ENCODE results near the gene SPON1. TPM values are rescaled to one million over a fixed set of nuclear protein-coding genes. Genes with fewer than 3 reads are reported as not detected.

Gene SPON1
- total RNA-seq, 2 experiments from 2014 or later, result 2.1 to 2.2 TPM

DNA sequence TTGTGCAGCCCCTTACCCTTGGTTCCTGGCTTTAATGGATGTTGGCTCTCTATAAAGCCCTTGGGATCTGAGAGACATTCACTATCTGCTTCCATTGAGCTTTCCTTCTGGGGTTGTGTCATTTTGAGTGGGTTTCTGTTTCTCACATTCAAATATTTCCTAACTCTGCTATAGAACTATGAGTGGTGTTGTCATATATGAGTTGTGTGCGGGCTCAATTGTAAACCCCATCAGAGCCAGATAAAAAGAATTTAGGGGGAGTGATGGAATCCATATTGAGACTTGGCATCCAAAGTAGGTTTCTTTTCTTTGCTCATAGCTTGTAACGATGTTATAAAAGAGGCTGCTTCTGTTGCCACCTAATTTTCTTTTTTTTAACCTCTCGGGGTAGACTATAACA is 41.8 kb upstream of the SPON1 start:
- Histone ChIP-seq H3K27ac (ENCODE audit: low read depth in 1 of 2, low read length in 2 of 2) (no peak overlapping the region), H3K27me3 (ENCODE audit: control insufficient read depth in 1 of 2, insufficient read depth in 2 of 2, low read length in 2 of 2) (no peaks in the 10 kb centered on the region), H3K4me3 (ENCODE audit: low read length) (no peak overlapping the region), H3K9me3 (ENCODE audit: control insufficient read depth in 1 of 2, insufficient read depth in 1 of 2, low read length in 2 of 2) (no peaks in the 10 kb centered on the region), H3K4me1 (ENCODE audit: insufficient read depth, low read length) (peaks cover 39% of the 10 kb centered on the region), H3K36me3 (ENCODE audit: insufficient read depth, low read length) (no peaks in the 10 kb centered on the region)
- DNase-seq (no peak), ATAC-seq (ENCODE audit: poor library complexity) (no peak)
- no peaks in the 10 kb centered on the region for H3K9me3 Mint-ChIP-seq
- H3K4me1 Mint-ChIP-seq (ENCODE audit: low read depth), result peaks cover 67% of the 10 kb centered on the region
- no peaks in the 10 kb centered on the region for H3K36me3 Mint-ChIP-seq (ENCODE audit: low read depth)
- peak overlapping the region; percentile 39 for H3K27ac Mint-ChIP-seq
- no peak for TF ChIP-seq CTCF (IDR thresholded peaks at IDR 0.05)
- H3K27me3 Mint-ChIP-seq, result no peaks in the 10 kb centered on the region
- ChIA-PET POLR2A (interaction anchor here (0.6 to 1.0 kb wide), 2 partner anchors 27 to 52 kb away, joined by 3 to 4 read pairs; no protein-coding TSS in a partner anchor), CTCF (interaction anchor here (1.9 kb wide), 1 partner anchor 26 kb away, joined by 4 read pairs; no protein-coding TSS in a partner anchor)
- intact Hi-C loops (cut with DNase I, micrococcal nuclease), result no loop called here
- H3K4me3 Mint-ChIP-seq, result no peak overlapping the region

DNA sequence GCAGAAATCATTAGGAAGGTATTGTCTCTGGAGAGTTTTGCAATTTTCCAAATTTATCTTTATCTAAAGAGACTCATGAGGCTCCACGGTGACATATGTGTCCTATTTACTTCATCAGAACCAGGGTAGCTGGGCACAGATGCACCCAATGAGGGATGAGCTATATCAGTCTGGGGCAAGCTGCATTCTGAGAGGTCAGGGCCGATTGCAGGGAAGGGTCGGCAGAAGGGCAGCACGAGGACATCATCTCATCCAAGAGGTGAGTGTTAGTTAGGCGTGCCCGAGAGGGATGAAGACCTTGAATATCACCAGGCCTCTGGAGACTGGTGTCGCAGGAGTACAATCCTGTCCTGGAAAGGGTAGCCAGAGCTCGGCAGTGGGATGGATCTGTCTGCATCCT is 41.0 kb upstream of the SPON1 start:
- ChIA-PET CTCF (interaction anchor here (1.9 kb wide), 1 partner anchor 25 kb away, joined by 4 read pairs; no protein-coding TSS in a partner anchor), POLR2A (interaction anchor here (0.9 to 1.0 kb wide), 3 partner anchors 14 to 52 kb away, joined by 3 to 6 read pairs (median 4); no protein-coding TSS in a partner anchor)
- Histone ChIP-seq H3K4me1 (ENCODE audit: insufficient read depth, low read length) (peaks cover 44% of the 10 kb centered on the region), H3K27ac (ENCODE audit: low read depth in 1 of 2, low read length in 2 of 2) (peak overlapping the region in 1 of 2 donors; percentile 87), H3K4me3 (ENCODE audit: low read length) (no peak overlapping the region), H3K9me3 (ENCODE audit: control insufficient read depth in 1 of 2, insufficient read depth in 1 of 2, low read length in 2 of 2) (no peaks in the 10 kb centered on the region), H3K27me3 (ENCODE audit: control insufficient read depth in 1 of 2, insufficient read depth in 2 of 2, low read length in 2 of 2) (no peaks in the 10 kb centered on the region), H3K36me3 (ENCODE audit: insufficient read depth, low read length) (no peaks in the 10 kb centered on the region)
- Mint-ChIP-seq H3K27ac (peak overlapping the region; percentile 39), H3K27me3 (no peaks in the 10 kb centered on the region), H3K4me3 (no peak overlapping the region), H3K4me1 (ENCODE audit: low read depth) (peaks cover 70% of the 10 kb centered on the region), H3K36me3 (ENCODE audit: low read depth) (no peaks in the 10 kb centered on the region), H3K9me3 (no peaks in the 10 kb centered on the region)
- DNase-seq (no peak), ATAC-seq (ENCODE audit: poor library complexity) (no peak)
- intact Hi-C loops (cut with DNase I, micrococcal nuclease), result no loop called here
- TF ChIP-seq CTCF (IDR thresholded peaks at IDR 0.05), result no peak

DNA sequence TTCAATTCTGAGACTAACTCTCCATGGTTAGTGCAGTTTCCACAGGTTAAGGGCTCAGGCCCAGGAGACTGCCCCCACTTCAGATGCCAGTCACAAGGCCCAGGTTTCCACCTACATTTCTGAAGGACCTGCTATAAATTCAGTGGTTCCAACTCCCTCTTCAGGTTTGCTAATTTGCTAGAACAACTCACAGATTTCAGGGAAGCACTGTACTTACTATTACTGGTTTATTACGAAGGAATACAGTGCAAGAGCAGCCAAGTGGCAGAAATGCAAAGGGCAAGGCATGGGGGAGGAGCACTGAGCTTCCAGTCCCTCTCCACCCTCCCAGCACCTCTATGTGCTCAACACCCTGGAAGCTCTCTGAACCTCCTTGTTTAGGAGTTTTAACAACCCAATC is 39.3 kb upstream of the SPON1 start:
- H3K36me3 Mint-ChIP-seq (ENCODE audit: low read depth), result no peaks in the 10 kb centered on the region
- peaks cover 44% of the 10 kb centered on the region for H3K4me1 ChIP-seq (ENCODE audit: insufficient read depth, low read length)
- no peaks in the 10 kb centered on the region for H3K36me3 ChIP-seq (ENCODE audit: insufficient read depth, low read length)
- POLR2A ChIA-PET, result interaction anchor here (3.3 to 4.4 kb wide), 2 partner anchors 25 to 54 kb away, joined by 9 to 37 read pairs; no protein-coding TSS in a partner anchor
- DNase-seq (no peak), ATAC-seq (ENCODE audit: poor library complexity) (no peak)
- no peaks in the 10 kb centered on the region for H3K9me3 ChIP-seq (ENCODE audit: control insufficient read depth in 1 of 2, insufficient read depth in 1 of 2, low read length in 2 of 2)
- peak overlapping the region; percentile 95 for H3K27ac Mint-ChIP-seq
- peaks cover 2% of the 10 kb centered on the region for H3K9me3 Mint-ChIP-seq
- no peaks in the 10 kb centered on the region for H3K27me3 ChIP-seq (ENCODE audit: control insufficient read depth in 1 of 2, insufficient read depth in 2 of 2, low read length in 2 of 2)
- no peaks in the 10 kb centered on the region for H3K27me3 Mint-ChIP-seq
- no peak for TF ChIP-seq CTCF (IDR thresholded peaks at IDR 0.05)
- H3K27ac ChIP-seq (ENCODE audit: low read depth in 1 of 2, low read length in 2 of 2), result peak overlapping the region; percentile 42 to 87
- peaks cover 65% of the 10 kb centered on the region for H3K4me1 Mint-ChIP-seq (ENCODE audit: low read depth)
- CTCF ChIA-PET, result no interaction called here
- intact Hi-C loops (cut with DNase I, micrococcal nuclease), result no loop called here
- H3K4me3 ChIP-seq (ENCODE audit: low read length), result peak overlapping the region; percentile 1
- no peak overlapping the region for H3K4me3 Mint-ChIP-seq
